ENCODE measurements around the gene ZNF761.
"Not testable (repeated sequence)": the region's sequence is repeated elsewhere in the genome, so short reads cannot be mapped to it uniquely, and the experiment has no call there.

The ZNF761 gene

GRCh38 chr19:53463263-53463662 is 31.5 kb downstream of the ZNF761 start:
- TF ChIP-seq ZNF384 (IDR thresholded peaks at IDR 0.05) (no peak), LEF1 (IDR thresholded peaks at IDR 0.05; ENCODE audit: borderline replicate concordance) (no peak), FOXA1 (IDR thresholded peaks at IDR 0.05) (no peak), HDGF (IDR thresholded peaks at IDR 0.05; ENCODE audit: borderline replicate concordance) (no peak), FOXK2 (IDR thresholded peaks at IDR 0.05) (no peak), NFRKB (IDR thresholded peaks at IDR 0.05) (no peak), SP1 (IDR thresholded peaks at IDR 0.05) (no peak), TARDBP (IDR thresholded peaks at IDR 0.05) (no peak), FOXM1 (IDR thresholded peaks at IDR 0.05; ENCODE audit: borderline replicate concordance) (no peak), SUZ12 (IDR thresholded peaks at IDR 0.05) (no peak), BHLHE40 (IDR thresholded peaks at IDR 0.05; ENCODE audit: borderline replicate concordance) (no peak), ELF4 (IDR thresholded peaks at IDR 0.05) (no peak)
- TF ChIP-seq, protein P1, sequence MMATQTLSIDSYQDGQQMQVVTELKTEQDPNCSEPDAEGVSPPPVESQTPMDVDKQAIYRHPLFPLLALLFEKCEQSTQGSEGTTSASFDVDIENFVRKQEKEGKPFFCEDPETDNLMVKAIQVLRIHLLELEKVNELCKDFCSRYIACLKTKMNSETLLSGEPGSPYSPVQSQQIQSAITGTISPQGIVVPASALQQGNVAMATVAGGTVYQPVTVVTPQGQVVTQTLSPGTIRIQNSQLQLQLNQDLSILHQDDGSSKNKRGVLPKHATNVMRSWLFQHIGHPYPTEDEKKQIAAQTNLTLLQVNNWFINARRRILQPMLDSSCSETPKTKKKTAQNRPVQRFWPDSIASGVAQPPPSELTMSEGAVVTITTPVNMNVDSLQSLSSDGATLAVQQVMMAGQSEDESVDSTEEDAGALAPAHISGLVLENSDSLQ (IDR thresholded peaks at IDR 0.05), result no peak
- DNase-seq (ENCODE audit: extremely low spot score), result no peak
- ChIA-PET POLR2A (no interaction called here), CTCF (no interaction called here)

DNA sequence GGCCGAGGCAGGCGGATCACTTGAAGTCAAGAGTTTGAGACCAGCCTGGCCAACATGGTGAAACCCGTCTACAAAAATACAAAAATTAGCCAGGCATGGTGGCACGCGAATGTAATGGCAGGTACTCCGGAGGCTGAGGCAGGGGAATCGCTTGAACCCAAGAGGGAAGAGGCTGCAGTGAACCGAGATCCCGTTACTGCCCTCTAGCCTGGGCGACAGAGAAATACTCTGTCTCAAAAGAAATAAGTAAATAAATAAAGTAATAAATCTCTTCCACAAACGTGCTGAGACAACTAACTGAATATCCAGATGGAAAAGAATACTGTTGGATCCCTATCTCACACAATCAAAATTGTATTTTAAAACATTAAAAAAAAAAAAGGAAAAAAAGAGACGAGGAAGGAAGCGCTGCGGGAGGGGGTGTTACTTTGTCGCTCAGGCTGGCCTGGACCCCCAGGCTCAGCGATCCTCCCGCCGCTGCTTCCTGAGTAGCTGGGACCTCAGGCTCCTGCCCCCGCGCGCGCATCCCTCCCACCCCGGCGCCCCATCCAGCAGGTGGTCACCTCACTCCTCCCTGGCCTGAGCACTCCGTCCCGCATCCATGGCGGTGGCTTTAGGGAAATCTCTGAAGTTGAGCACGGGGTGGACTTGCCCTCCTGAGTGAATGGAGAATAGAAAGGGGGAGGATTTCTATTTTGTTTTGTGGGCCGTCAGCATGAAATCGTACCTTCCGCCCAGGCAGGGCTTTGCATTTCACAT is 35.1 kb downstream of the ZNF761 start:
- no peak for DNase-seq (ENCODE audit: extremely low spot score)
- CTCF ChIA-PET, result no interaction called here
- TF ChIP-seq ELF4 (IDR thresholded peaks at IDR 0.05), result no peak
- no peak for TF ChIP-seq BHLHE40 (IDR thresholded peaks at IDR 0.05; ENCODE audit: borderline replicate concordance)
- no peak for TF ChIP-seq FOXK2 (IDR thresholded peaks at IDR 0.05)
- TF ChIP-seq NFRKB (IDR thresholded peaks at IDR 0.05), result no peak
- TF ChIP-seq CTBP1 (IDR thresholded peaks at IDR 0.05; ENCODE audit: borderline replicate concordance), result no peak
- no peak for TF ChIP-seq FOXM1 (IDR thresholded peaks at IDR 0.05; ENCODE audit: borderline replicate concordance)
- no peak for TF ChIP-seq SP1 (IDR thresholded peaks at IDR 0.05)
- no peak for TF ChIP-seq ZNF384 (IDR thresholded peaks at IDR 0.05)
- POLR2A ChIA-PET, result no interaction called here

- peak; percentile 25 for DNase-seq (ENCODE audit: extremely low spot score)
- TF ChIP-seq ELF4 (IDR thresholded peaks at IDR 0.05) (no peak), ZNF384 (IDR thresholded peaks at IDR 0.05) (no peak), NFRKB (IDR thresholded peaks at IDR 0.05) (no peak), CTBP1 (IDR thresholded peaks at IDR 0.05; ENCODE audit: borderline replicate concordance) (no peak), SP1 (IDR thresholded peaks at IDR 0.05) (no peak), FOXM1 (IDR thresholded peaks at IDR 0.05; ENCODE audit: borderline replicate concordance) (no peak), TARDBP (IDR thresholded peaks at IDR 0.05) (no peak)
- TF ChIP-seq, protein P1 (IDR thresholded peaks at IDR 0.05), result no peak
- CTCF ChIA-PET, result no interaction called here
- POLR2A ChIA-PET, result no interaction called here
Observed at GRCh38 chr19:53467485-53468262, 35.9 kb downstream of the ZNF761 start, which contains the start of gene ZNF813. Gene ZNF813 (plus strand): TSS chr19:53467733. CDS start chr19:53483823, 16,090 bp downstream.

- CTCF ChIA-PET; POLR2A ChIA-PET; DNase-seq (ENCODE audit: extremely low spot score): not testable (repeated sequence)
Observed at GRCh38 chr19:53468628-53469027, 36.8 kb downstream of the ZNF761 start.

DNA sequence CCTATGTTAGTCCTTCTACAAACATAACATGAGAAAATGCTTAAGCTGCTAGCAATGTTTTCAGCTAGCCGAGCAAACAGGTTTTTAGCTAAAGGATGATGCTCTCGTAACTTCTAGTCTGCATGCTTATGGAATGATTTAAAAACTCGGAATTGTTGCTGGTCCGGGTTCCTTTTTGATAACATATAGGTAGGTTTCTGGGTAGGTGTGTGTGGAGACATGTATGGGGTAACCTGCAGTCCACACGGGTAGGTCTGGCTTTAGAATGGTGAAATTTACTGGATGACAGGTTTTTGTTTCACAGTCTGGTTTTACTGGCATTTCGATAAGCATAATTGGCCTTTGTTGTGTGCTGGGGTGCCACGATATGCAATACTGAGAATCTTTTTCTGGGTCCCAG is 40.1 kb downstream of the ZNF761 start:
- CTCF ChIA-PET, result no interaction called here
- DNase-seq (ENCODE audit: extremely low spot score), result no peak
- TF ChIP-seq LEF1 (IDR thresholded peaks at IDR 0.05; ENCODE audit: borderline replicate concordance), result no peak
- no peak for TF ChIP-seq FOXM1 (IDR thresholded peaks at IDR 0.05; ENCODE audit: borderline replicate concordance)
- TF ChIP-seq, protein P1 (IDR thresholded peaks at IDR 0.05), result no peak
- no peak for TF ChIP-seq ELF4 (IDR thresholded peaks at IDR 0.05)
- TF ChIP-seq BHLHE40 (IDR thresholded peaks at IDR 0.05; ENCODE audit: borderline replicate concordance), result no peak
- TF ChIP-seq L3MBTL2 (conservative IDR thresholded peaks at IDR 0.05), result no peak
- TF ChIP-seq HDGF (IDR thresholded peaks at IDR 0.05; ENCODE audit: borderline replicate concordance), result no peak
- no peak for TF ChIP-seq NFRKB (IDR thresholded peaks at IDR 0.05)
- no peak for TF ChIP-seq ARNT (IDR thresholded peaks at IDR 0.05)
- no peak for TF ChIP-seq FOXA1 (IDR thresholded peaks at IDR 0.05)
- no peak for TF ChIP-seq FOXK2 (IDR thresholded peaks at IDR 0.05)
- POLR2A ChIA-PET, result no interaction called here

- DNase-seq (ENCODE audit: extremely low spot score); POLR2A ChIA-PET; CTCF ChIA-PET: not testable (repeated sequence)
Observed at GRCh38 chr19:53474832-53475231, 43.0 kb downstream of the ZNF761 start.

DNA sequence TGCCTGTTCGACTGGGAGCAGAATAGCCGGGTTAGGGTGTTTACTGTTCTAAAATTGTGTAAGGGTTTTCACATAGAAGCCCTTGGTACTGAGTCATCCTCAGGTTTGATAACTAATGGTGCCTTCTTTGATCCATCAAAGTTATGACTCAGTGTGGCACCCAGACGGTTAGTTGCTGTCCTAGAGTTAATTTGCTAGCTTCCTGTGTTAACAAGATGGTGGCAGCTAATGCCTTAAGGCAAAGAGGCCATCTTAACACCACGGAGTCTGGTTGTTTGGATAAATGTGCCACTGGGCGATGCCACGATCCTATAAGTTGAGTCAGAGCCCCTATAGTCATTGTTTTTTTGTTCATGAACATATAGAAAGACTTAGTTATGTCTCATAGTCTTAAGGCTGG is 43.7 kb downstream of the ZNF761 start:
- DNase-seq (ENCODE audit: extremely low spot score); POLR2A ChIA-PET; CTCF ChIA-PET: not testable (repeated sequence)

- DNase-seq (ENCODE audit: extremely low spot score); CTCF ChIA-PET; POLR2A ChIA-PET: not testable (repeated sequence)
Observed at GRCh38 chr19:53483751-53484150, 52.0 kb downstream of the ZNF761 start.
